Aorta (tissue), 5 donors: Measurements from ENCODE around the gene MAP3K13. TPM values are rescaled to one million over a fixed set of nuclear protein-coding genes. Genes with fewer than 3 reads are reported as not detected.
"Not testable (repeated sequence)": the region's sequence is repeated elsewhere in the genome, so short reads cannot be mapped to it uniquely, and the experiment has no call there.

ENCODE experiments used
- ATAC-seq: fragments of 200-7000 bp; cut with Tn5 transposase; one replicate; pipeline ENCODE4 v1.9.1; 2022; ENCODE audit warnings: moderate library complexity; ENCODE audit not compliant: low FRiP score
- DNase-seq, 2 donors: peaks; one replicate each; pipeline ENCODE4 v3.0.0-alpha.2; 2020
- H3K27ac ChIP-seq, 2 donors: one replicate each; pipeline ENCODE4 v1.5.1; 2013; ENCODE audit warnings: low read length in 2 of 2, mild to moderate bottlenecking in 2 of 2, moderate library complexity in 2 of 2, control low read depth in 1 of 2, inconsistent platforms in 1 of 2, low read depth in 1 of 2
- H3K27me3 ChIP-seq, 2 donors: one replicate each; pipeline ENCODE4 v1.6.1; 2013; ENCODE audit warnings: control low read depth in 1 of 2, low read length in 1 of 2, mild to moderate bottlenecking in 1 of 2, moderate library complexity in 1 of 2; ENCODE audit not compliant: insufficient read depth in 2 of 2, control insufficient read depth in 1 of 2
- H3K36me3 ChIP-seq, 2 donors: one replicate each; pipeline ENCODE4 v1.6.1; 2013; ENCODE audit warnings: control low read depth in 1 of 2, low read length in 1 of 2, mild to moderate bottlenecking in 1 of 2; ENCODE audit not compliant: insufficient read depth in 2 of 2, control insufficient read depth in 1 of 2
- H3K4me1 ChIP-seq, 2 donors: one replicate each; pipeline ENCODE4 v1.6.1; 2013; ENCODE audit warnings: low read length in 2 of 2, control low read depth in 1 of 2, mild to moderate bottlenecking in 1 of 2, moderate library complexity in 1 of 2; ENCODE audit not compliant: insufficient read depth in 2 of 2, control insufficient read depth in 1 of 2
- H3K4me3 ChIP-seq, 2 donors: one replicate each; pipeline ENCODE4 v1.5.1; 2013; ENCODE audit warnings: low read length in 2 of 2, control low read depth in 1 of 2, mild to moderate bottlenecking in 1 of 2
- H3K9me3 ChIP-seq: one replicate; pipeline ENCODE4 v1.6.1; 2013; ENCODE audit warnings: mild to moderate bottlenecking, low read length; ENCODE audit not compliant: control insufficient read depth
- WGBS, 2 donors: extraction: QIAGEN DNeasy Blood & Tissue Kit; methylation state at CpG; one replicate each; pipeline ENCODE4 v1.1.7; 2013; 5-methylcytosine and 5-hydroxymethylcytosine counted together
- intact Hi-C, 2 donors: fragments of 100-400 bp; cut with DNase I; formaldehyde crosslinking; loops; one replicate each; pipeline versions ENCODE4 v1.14.2 to v1.15.0; 2022
- polyA plus RNA-seq, 2 donors: library from polyadenylated mRNA; stranded (reverse); fragments of 200-250 nt; gene quantifications; one replicate each; pipeline ENCODE4 v1.2.3, GENCODE V29; 2013
- total RNA-seq, 2 donors: library from RNA; stranded (reverse); fragmentation: NEBNext Ultra II Directional; extraction: Animal tissue kit (Norgen Biotek cat#: 25700); gene quantifications; one replicate each; pipeline ENCODE4 v1.2.1, GENCODE V29; 2021
- donor health status: healthy with polysubstance abuse.
- donor health status: Bipolar disorder and iron deficiency.
- donor health status: DM: no; HTN: no; CAD: no.
- donor health status: DM: no; HTN: no; CAD: no.
- donor health status: DM: yes; HTN: yes; CAD: no.

MAP3K13 gene
- total and polyA plus RNA-seq, 4 donors, result 19.8 to 38.4 (median 27.0) TPM

DNA sequence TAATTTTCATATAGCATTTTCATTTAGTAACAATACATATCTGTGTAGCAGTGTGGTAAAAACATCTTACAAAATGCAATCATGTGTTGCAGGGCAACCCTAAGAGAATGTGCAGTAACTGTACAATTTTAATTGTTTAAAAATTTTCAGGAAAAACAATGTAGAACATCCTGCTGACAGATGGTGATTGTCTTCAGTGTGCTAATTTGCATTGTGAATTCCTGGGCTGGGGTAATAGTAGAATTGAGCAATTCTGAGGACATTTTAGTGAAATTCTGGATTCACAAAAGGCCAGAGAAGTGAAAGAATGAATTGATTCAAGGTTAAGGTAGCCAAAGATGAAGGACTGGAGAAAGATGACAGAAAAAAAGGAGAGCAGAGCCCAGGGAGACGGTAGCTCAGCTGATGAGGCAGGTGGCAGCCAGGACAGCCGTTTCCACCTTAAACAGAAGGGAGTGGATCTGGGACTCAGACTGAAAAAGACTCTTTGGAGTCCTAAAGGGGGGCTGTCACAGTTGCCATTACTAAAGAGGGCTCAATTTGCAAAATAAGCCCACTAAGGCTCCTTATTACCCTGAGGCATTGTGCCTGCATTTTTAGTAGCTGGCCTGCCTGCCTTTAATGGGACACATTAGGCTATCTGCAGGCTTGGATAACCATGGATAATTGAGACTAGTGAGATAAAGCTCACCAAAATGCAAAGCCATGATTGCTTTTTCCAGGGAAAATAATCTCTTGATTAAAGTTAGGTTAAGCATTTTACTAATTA, 8.6 kb downstream of the MAP3K13 start:
- no peaks in the 10 kb centered on the region for H3K4me1 ChIP-seq
- no peaks in the 10 kb centered on the region for H3K9me3 ChIP-seq
- 46 to 100% methylated on average over 1 to 2 of the region's 2 CpGs for WGBS, 2 donors
- H3K27me3 ChIP-seq, result no peaks in the 10 kb centered on the region
- H3K27ac ChIP-seq, result no peak overlapping the region
- ATAC-seq, result no peak
- no peak for DNase-seq
- H3K36me3 ChIP-seq, result no peaks in the 10 kb centered on the region
- no peak overlapping the region for H3K4me3 ChIP-seq
- intact Hi-C loops, result no loop called here

DNA sequence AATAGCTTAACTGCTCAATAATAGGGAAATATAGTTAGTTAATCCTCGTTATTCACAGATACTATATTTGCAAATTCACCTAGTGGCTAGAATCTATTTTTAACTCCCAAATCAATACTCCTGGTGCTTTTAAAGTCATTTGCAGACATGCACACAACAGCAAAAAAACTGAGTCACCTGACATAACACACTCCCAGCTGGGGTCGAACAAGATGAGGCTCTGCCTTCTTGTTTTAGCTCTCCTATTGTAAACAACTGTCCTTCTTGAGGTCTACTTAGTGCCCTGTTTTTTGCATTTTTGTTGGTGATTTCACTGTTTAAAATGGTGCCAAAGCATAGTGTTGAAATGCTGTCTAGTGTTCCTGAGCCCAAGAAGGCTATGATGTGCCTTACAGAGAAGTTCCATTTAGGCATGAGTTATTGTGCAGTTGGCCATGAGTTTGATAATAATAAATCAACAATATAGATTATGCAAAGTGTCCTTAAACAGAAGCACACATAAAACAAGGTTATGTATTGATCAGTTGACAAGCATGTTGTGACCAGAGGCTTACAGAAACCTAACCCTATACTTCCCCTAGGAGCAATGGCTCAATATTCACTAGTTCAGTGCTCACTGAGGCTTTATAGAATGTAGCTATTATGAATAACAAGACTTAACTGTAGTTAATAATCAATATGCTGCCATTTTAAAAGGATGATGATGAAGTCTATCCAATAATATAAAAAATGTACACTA, 18.6 kb downstream of the MAP3K13 start:
- intact Hi-C loops, result no loop called here
- Histone ChIP-seq H3K4me3 (no peak overlapping the region), H3K36me3 (no peaks in the 10 kb centered on the region), H3K4me1 (no peaks in the 10 kb centered on the region), H3K27ac (no peak overlapping the region), H3K9me3 (no peaks in the 10 kb centered on the region), H3K27me3 (no peaks in the 10 kb centered on the region)
- ATAC-seq (no peak), DNase-seq (no peak)
- WGBS, 2 donors, result 76 to 80% methylated on average over 2 of the region's 2 CpGs

DNA sequence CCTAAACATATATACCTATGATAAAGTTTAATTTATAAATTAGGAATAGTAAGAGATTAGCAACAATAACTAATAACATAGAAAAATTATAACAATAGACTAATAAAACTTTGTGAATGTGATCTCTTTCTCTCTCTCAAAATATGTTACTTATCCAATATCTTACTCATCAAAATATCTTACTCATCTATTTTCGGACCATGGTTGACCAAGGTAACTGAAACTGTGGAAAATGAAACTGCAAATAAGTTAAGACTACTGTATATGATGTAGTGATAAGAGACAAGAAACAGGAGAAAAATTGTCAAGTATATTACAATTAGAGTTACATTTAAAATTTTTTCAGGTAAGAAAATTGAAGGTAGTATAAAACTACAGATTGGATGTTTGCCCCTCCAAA, 19.2 kb downstream of the MAP3K13 start:
- 92 to 98% methylated on average over 1 of the region's 1 CpG for WGBS, 2 donors
- Histone ChIP-seq H3K9me3 (no peaks in the 10 kb centered on the region), H3K27ac (no peak overlapping the region), H3K27me3 (no peaks in the 10 kb centered on the region), H3K4me1 (no peaks in the 10 kb centered on the region), H3K4me3 (no peak overlapping the region), H3K36me3 (no peaks in the 10 kb centered on the region)
- intact Hi-C loops, result no loop called here
- no peak for DNase-seq
- ATAC-seq, result no peak

DNA sequence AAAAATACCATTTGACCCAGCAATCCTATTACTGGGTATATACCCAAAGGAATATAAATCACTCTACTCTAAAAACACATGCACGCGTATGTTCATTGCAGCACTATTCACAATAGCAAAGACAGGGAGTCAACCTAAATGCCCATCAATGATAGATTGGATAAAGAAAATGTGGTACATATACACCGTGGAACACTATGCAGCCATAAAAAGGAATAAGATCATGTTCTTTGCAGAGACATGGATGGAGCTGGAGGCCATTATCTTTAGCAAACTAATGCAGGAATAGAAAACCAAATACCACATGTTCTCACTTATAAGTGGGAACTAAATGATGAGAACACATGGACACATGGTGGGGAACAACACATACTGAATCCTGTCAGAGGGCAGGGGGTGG, 23.6 kb downstream of the MAP3K13 start:
- H3K9me3 ChIP-seq, H3K27me3 ChIP-seq, H3K36me3 ChIP-seq, H3K27ac ChIP-seq, ATAC-seq, intact Hi-C loops, H3K4me1 ChIP-seq, H3K4me3 ChIP-seq, DNase-seq: not testable (repeated sequence)
- 96% methylated on average over 3 of the region's 3 CpGs for WGBS, 2 donors

DNA sequence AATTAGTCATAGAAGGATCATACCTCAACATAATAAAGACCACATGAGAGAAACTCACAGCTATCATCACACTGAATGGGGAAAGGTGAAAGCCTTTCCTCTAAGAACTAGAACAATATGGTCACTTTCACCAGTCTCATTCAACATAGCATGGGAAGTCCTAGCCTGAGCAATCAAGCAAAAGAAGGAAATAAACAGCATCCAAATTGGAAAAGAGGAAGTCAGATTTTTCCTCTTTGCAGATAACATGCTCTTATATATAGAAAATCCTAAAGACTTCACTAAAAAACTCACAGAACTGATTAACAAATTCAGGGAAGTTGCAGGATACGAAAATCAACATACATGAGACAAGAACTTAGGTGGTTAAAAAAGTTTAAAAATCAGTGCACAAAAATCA, 24.7 kb downstream of the MAP3K13 start:
- WGBS, 2 donors, result 92 to 96% methylated on average over 1 of the region's 1 CpG
- DNase-seq, result no peak
- no peaks in the 10 kb centered on the region for H3K4me1 ChIP-seq
- H3K36me3 ChIP-seq, result no peaks in the 10 kb centered on the region
- H3K27me3 ChIP-seq, result no peaks in the 10 kb centered on the region
- no peak for ATAC-seq
- intact Hi-C loops, result no loop called here
- H3K4me3 ChIP-seq, result no peak overlapping the region
- no peaks in the 10 kb centered on the region for H3K9me3 ChIP-seq
- H3K27ac ChIP-seq, result no peak overlapping the region

DNA sequence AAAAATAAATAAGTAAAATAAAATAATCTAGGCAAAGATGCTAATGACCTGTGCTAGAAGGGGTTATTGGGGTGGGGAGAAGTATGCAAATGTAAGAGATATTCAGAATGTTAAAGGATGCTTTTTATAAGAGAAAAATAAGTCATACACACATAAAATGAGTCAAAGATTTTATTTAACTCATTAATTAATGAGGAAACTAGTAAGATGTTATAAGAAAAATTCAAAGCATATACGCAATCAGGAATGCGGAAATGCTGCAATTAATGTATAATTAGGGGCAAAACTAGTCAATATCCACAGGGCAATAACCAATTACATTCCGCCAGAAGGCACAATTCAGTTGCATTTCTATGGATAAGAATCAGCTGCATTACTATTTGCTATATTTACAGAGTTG, 30.1 kb downstream of the MAP3K13 start:
- Histone ChIP-seq H3K36me3 (no peaks in the 10 kb centered on the region), H3K4me3 (no peak overlapping the region), H3K27me3 (no peaks in the 10 kb centered on the region), H3K27ac (no peak overlapping the region), H3K9me3 (no peaks in the 10 kb centered on the region), H3K4me1 (no peaks in the 10 kb centered on the region)
- 98 to 99% methylated on average over 3 of the region's 3 CpGs for WGBS, 2 donors
- ATAC-seq (no peak), DNase-seq (no peak)
- intact Hi-C loops, result no loop called here

DNA sequence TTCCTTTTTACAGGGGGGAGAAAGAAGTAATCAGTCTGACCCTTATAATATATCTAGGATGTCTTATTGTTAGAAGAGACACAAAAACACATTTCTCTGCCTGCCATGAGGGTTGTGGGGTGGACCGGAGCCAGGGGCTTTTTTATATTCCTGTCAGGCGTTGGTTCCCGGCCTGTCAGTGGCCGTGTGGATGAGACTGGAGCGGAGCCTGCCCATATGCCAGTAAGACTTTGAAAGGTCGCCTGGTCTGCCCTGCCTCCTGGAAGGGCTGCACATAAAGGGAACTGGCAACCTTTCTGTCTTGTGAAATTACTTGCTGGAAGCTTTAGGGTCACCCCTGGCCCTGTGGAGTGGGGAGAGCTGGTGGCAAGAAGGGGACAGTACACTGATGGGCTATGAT, 34.7 kb downstream of the MAP3K13 start:
- peaks cover 2% of the 10 kb centered on the region in 2 donors for H3K4me1 ChIP-seq
- H3K4me3 ChIP-seq, result no peak overlapping the region
- intact Hi-C loops, result no loop called here
- H3K27me3 ChIP-seq, result no peaks in the 10 kb centered on the region
- no peaks in the 10 kb centered on the region for H3K9me3 ChIP-seq
- DNase-seq (no peak), ATAC-seq (no peak)
- no peaks in the 10 kb centered on the region for H3K36me3 ChIP-seq
- WGBS, 2 donors, result 74 to 79% methylated on average over 6 of the region's 6 CpGs
- H3K27ac ChIP-seq, result no peak overlapping the region

DNA sequence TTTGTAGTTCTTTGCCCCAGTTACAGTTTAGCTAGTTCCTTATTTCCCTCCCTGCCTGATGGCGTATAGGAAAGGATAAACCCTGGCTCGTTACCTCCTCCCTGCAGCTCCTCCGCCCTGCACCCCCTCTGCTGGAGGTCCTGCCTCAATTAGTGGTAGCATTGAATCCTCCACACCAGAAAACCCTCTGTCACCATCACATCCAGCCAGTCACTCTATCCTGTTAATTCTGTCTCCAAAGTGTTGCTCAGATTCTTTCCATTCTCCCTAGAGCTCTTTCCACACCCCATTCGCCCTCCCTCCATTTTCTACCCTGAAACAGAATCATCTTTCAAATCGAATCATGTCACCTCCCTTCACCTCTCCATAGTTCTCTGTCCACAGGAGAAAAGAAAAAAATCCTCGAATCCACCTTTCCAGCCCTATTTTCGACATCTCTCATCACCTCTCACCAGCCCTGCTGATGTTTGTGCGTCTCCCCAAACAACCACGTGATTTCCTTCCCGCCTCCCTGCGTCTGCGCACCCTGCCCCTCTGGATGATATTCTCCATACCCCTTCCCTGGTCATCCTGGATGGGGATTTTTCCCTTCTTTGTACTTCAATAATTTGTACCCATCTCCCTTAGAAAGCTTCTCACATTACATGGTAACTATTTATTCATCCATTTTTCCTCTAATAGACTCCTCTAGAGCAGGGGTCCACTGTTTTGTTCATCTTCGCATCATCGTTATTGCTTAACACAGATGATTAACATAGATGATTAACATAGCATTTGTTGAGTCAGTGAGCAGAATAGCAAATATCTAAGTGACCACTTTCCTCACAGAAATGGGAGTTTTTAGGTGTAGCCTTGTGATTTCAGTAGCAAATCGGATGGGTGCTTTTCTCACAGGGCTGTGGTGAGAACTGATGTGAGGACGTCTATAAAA, 37.1 kb downstream of the MAP3K13 start:
- intact Hi-C loops, result no loop called here
- WGBS, 2 donors, result 82 to 88% methylated on average over 16 of the region's 16 CpGs
- H3K27ac ChIP-seq, result no peak overlapping the region
- ATAC-seq, result no peak
- no peak for DNase-seq
- no peaks in the 10 kb centered on the region for H3K27me3 ChIP-seq
- H3K9me3 ChIP-seq, result no peaks in the 10 kb centered on the region
- H3K4me3 ChIP-seq, result no peak overlapping the region
- no peaks in the 10 kb centered on the region for H3K36me3 ChIP-seq
- peaks cover 2% of the 10 kb centered on the region in 2 donors for H3K4me1 ChIP-seq
